ENCODE data around the gene PRKD2.

- no peak for TF ChIP-seq CTCF (IDR thresholded peaks at IDR 0.05)
- peak in 1 of 2 donors; percentile 25 for TF ChIP-seq POLR2A (IDR thresholded peaks at IDR 0.05)
Observed at GRCh38 chr19:46739290-46739771, 22.4 kb upstream of the PRKD2 start.

Measured in heart left ventricle (tissue), 13 donors.